Neural progenitor cell (in vitro differentiated cells): Measurements from ENCODE around the gene WNT5B. TPM values are rescaled to one million over a fixed set of nuclear protein-coding genes. Genes with fewer than 3 reads are reported as not detected.

Source experiments
- DNase-seq: peaks from one replicate; pipeline ENCODE4 v3.0.0-alpha.2; 2016; ENCODE audit warnings: low spot score
- H2AFZ ChIP-seq: fragments of 200-600 bp; sonication (generic); replicated peaks from 2 replicates; pipeline ENCODE4 v1.6.1; 2016; ENCODE audit warnings: antibody characterized with exemption
- H3F3A ChIP-seq: fragments of 200-600 bp; sonication (generic); 2 replicates; pipeline ENCODE4 v1.6.1; 2016; ENCODE audit warnings: antibody characterized with exemption, low read depth
- H3K27ac ChIP-seq: fragments of 200-600 bp; sonication (generic); 2 replicates; pipeline ENCODE4 v1.5.1; 2016; ENCODE audit warnings: mild to moderate bottlenecking
- H3K27me3 ChIP-seq: fragments of 200-600 bp; sonication (generic); 2 replicates; pipeline ENCODE4 v1.6.1; 2016; ENCODE audit warnings: mild to moderate bottlenecking, moderate library complexity
- H3K36me3 ChIP-seq: fragments of 200-600 bp; sonication (generic); 2 replicates; pipeline ENCODE4 v1.5.1; 2016
- H3K4me1 ChIP-seq: fragments of 200-600 bp; sonication (generic); 2 replicates; pipeline ENCODE4 v1.6.1; 2016; ENCODE audit warnings: mixed run types
- H3K4me2 ChIP-seq: fragments of 200-600 bp; sonication (generic); 2 replicates; pipeline ENCODE4 v1.6.1; 2016
- H3K4me3 ChIP-seq: fragments of 200-600 bp; sonication (generic); 2 replicates; pipeline ENCODE4 v1.5.1; 2016
- H3K79me2 ChIP-seq: fragments of 200-600 bp; sonication (generic); 2 replicates; pipeline ENCODE4 v1.6.1; 2016; ENCODE audit warnings: low read depth
- H3K9ac ChIP-seq: fragments of 200-600 bp; sonication (generic); 2 replicates; pipeline ENCODE4 v1.6.1; 2016
- H3K9me3 ChIP-seq: fragments of 200-600 bp; sonication (generic); 2 replicates; pipeline ENCODE4 v1.5.1; 2016; ENCODE audit warnings: low read depth
- H4K20me1 ChIP-seq: fragments of 200-600 bp; sonication (generic); 2 replicates; pipeline ENCODE4 v1.6.1; 2016; ENCODE audit warnings: low read depth
- H3K27ac Mint-ChIP-seq: 3 replicates; pipeline ENCODE4 v1.8.0; 2021; ENCODE audit warnings: mixed read lengths
- H3K27me3 Mint-ChIP-seq: 2 replicates; pipeline ENCODE4 v1.8.0; 2022; ENCODE audit warnings: low read depth, mild to moderate bottlenecking, inconsistent platforms, moderate library complexity, mixed read lengths; ENCODE audit not compliant: insufficient read depth
- H3K36me3 Mint-ChIP-seq: 3 replicates; pipeline ENCODE4 v1.8.0; 2021; ENCODE audit warnings: mixed read lengths
- H3K4me1 Mint-ChIP-seq: 3 replicates; pipeline ENCODE4 v1.8.0; 2021; ENCODE audit warnings: mixed read lengths
- H3K4me3 Mint-ChIP-seq: 3 replicates; pipeline ENCODE4 v1.8.0; 2021; ENCODE audit warnings: mild to moderate bottlenecking, moderate library complexity, mixed read lengths
- H3K9me3 Mint-ChIP-seq: 3 replicates; pipeline ENCODE4 v1.8.0; 2020; ENCODE audit warnings: mixed read lengths
- EZH2 ChIP-seq: fragments of 200-600 bp; sonication (generic); IDR thresholded peaks from 2 replicates; pipeline ENCODE4 v1.6.1; 2017; ENCODE audit warnings: antibody characterized with exemption, mild to moderate bottlenecking, moderate library complexity
- EZH2phosphoT487 ChIP-seq: fragments of 200-600 bp; sonication (generic); IDR thresholded peaks from 2 replicates; pipeline ENCODE4 v1.6.1; 2017; ENCODE audit warnings: antibody characterized with exemption
- total RNA-seq: library from RNA; depleted of rRNA; stranded (reverse); fragments of >200 nt; gene quantifications from 2 replicates; pipeline ENCODE4 v1.2.3, GENCODE V29; 2015; ENCODE audit warnings: low replicate concordance
- TF ChIP-seq, protein P1 (sequence below): fragments of 200-600 bp; sonication (generic); IDR thresholded peaks from 2 replicates; pipeline ENCODE4 v1.5.1; 2017; ENCODE audit warnings: antibody characterized with exemption, mild to moderate bottlenecking

WNT5B gene
- total RNA-seq, 1 donor from 2014 or later, result 43.7 TPM

DNA sequence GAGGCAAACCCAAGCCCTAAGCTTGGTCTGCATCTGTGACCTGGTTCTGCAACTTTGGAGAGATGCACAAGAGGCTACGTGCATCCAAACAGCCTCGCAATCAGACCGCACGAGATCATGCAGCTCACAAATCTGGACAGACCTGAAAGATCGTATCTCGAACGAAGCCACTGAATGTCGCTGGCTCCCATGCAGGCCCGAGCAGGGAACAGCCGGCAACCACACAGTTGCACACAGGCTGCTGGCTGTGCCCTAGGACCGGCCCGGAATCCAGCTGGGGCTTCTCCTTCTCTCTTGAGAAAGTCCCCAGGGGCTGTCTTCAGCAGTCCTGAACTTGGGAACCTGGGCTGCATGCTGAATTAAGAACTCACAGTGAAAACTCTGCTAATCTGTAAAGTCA lies 27.9 kb downstream of the WNT5B start:
- H3K36me3 Mint-ChIP-seq, result no peaks in the 10 kb centered on the region
- no peak overlapping the region for H3K4me3 Mint-ChIP-seq
- no peak overlapping the region for H3K9ac ChIP-seq
- H3F3A ChIP-seq, result peaks cover 10% of the 10 kb centered on the region
- H3K4me1 Mint-ChIP-seq, result peaks cover 4% of the 10 kb centered on the region
- no peak overlapping the region for H3K27ac ChIP-seq
- no peak overlapping the region for H3K4me3 ChIP-seq
- no peaks in the 10 kb centered on the region for H3K36me3 ChIP-seq
- H3K9me3 Mint-ChIP-seq, result no peaks in the 10 kb centered on the region
- no peak overlapping the region for H3K27ac Mint-ChIP-seq
- peaks cover 32% of the 10 kb centered on the region for H3K27me3 ChIP-seq
- peaks cover 5% of the 10 kb centered on the region for H4K20me1 ChIP-seq
- H3K79me2 ChIP-seq, result no peaks in the 10 kb centered on the region
- no peaks in the 10 kb centered on the region for H3K9me3 ChIP-seq
- no peak overlapping the region for H3K4me2 ChIP-seq
- no peak for DNase-seq
- TF ChIP-seq EZH2phosphoT487 (no peak), EZH2 (no peak)
- TF ChIP-seq, protein P1, sequence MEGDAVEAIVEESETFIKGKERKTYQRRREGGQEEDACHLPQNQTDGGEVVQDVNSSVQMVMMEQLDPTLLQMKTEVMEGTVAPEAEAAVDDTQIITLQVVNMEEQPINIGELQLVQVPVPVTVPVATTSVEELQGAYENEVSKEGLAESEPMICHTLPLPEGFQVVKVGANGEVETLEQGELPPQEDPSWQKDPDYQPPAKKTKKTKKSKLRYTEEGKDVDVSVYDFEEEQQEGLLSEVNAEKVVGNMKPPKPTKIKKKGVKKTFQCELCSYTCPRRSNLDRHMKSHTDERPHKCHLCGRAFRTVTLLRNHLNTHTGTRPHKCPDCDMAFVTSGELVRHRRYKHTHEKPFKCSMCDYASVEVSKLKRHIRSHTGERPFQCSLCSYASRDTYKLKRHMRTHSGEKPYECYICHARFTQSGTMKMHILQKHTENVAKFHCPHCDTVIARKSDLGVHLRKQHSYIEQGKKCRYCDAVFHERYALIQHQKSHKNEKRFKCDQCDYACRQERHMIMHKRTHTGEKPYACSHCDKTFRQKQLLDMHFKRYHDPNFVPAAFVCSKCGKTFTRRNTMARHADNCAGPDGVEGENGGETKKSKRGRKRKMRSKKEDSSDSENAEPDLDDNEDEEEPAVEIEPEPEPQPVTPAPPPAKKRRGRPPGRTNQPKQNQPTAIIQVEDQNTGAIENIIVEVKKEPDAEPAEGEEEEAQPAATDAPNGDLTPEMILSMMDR, result no peak
- H3K27me3 Mint-ChIP-seq, result peaks cover 3% of the 10 kb centered on the region
- H2AFZ ChIP-seq, result no peak overlapping the region
- no peaks in the 10 kb centered on the region for H3K4me1 ChIP-seq

DNA sequence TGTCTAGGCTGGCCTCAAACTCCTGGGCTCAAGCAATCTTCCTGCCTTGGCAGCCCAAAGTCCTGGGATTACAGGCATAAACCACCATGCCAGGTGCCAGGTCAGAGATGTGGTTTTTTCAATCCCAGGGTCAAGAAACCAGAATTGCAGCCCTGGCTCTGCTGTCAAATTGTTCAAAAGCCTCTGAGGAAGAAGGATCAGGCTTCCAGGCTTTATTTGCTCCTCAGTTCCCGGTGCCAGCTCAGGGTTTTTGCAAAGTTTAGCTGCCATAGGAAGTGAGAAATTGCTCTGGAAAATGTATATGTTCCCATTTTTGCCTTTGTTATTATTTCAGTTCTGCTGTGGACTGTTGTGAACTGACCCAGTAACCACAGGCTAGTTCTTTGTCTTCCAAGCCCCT lies 28.7 kb downstream of the WNT5B start:
- Histone ChIP-seq H3K36me3 (no peaks in the 10 kb centered on the region), H3K79me2 (no peaks in the 10 kb centered on the region), H3K27ac (no peak overlapping the region), H3F3A (peaks cover 7% of the 10 kb centered on the region), H3K27me3 (peaks cover 34% of the 10 kb centered on the region), H3K4me2 (no peak overlapping the region), H3K9me3 (no peaks in the 10 kb centered on the region), H4K20me1 (no peaks in the 10 kb centered on the region), H3K4me3 (no peak overlapping the region), H3K4me1 (no peaks in the 10 kb centered on the region), H3K9ac (no peak overlapping the region), H2AFZ (no peak overlapping the region)
- Mint-ChIP-seq H3K36me3 (no peaks in the 10 kb centered on the region), H3K9me3 (no peaks in the 10 kb centered on the region), H3K27me3 (peaks cover 4% of the 10 kb centered on the region), H3K27ac (no peak overlapping the region), H3K4me1 (peaks cover 4% of the 10 kb centered on the region), H3K4me3 (no peak overlapping the region)
- no peak for DNase-seq
- TF ChIP-seq EZH2phosphoT487, result no peak
- no peak for TF ChIP-seq EZH2
- TF ChIP-seq, protein P1, result no peak

DNA sequence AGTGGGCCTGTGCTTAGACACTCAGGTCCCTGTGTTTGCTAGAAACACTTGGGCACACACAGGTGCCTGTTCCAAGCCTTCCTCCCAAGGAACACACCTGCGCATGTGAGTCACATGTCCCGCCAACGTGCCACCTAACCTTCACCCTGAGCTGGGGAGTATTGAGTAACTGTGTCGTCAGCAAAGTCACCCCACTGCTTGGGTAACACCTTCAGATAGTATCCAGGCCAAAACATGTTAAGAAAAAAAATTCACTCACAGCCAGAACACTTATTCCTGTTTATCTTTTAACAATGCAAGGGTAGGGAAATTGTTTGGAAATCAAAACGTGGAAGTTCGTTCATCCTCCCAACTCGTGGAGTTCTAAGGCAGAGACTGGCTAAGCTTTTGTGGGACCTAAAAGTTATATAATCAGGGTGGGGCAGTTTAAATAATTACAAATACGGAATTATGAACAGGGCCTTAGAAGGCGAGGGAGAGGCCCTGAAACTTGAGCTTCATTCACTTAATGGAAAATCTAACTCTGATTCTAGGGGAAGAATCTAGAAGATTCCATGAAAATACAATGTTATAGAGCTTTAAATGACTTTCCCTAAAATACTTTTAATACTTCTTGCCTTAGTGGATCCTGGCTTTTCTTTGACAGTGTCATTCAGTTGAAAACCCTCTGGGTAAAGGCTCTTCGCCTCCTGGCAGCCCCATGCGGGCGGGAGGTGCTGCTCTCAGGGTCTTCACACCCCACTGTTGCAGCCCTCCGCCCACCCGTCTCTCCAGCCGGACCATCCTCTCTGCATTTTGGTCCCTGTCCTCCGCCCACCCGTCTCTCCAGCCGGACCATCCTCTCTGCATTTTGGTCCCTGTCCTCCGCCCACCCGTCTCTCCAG lies 31.5 kb downstream of the WNT5B start:
- peaks cover 53% of the 10 kb centered on the region for H3K27me3 ChIP-seq
- H3K9me3 ChIP-seq, result no peaks in the 10 kb centered on the region
- peak overlapping the region; percentile 70 for H3K4me2 ChIP-seq
- no peaks in the 10 kb centered on the region for H3K4me1 ChIP-seq
- H4K20me1 ChIP-seq, result no peaks in the 10 kb centered on the region
- Mint-ChIP-seq H3K4me3 (peak overlapping the region; percentile 76), H3K36me3 (peaks cover 6% of the 10 kb centered on the region), H3K4me1 (peaks cover 9% of the 10 kb centered on the region), H3K9me3 (peaks cover 8% of the 10 kb centered on the region), H3K27ac (no peak overlapping the region), H3K27me3 (peaks cover 13% of the 10 kb centered on the region)
- H3K27ac ChIP-seq, result no peak overlapping the region
- no peak overlapping the region for H3K9ac ChIP-seq
- TF ChIP-seq EZH2phosphoT487 (no peak), EZH2 (peak; percentile 49)
- no peak for DNase-seq
- peak overlapping the region; percentile 34 for H3K4me3 ChIP-seq
- H3K79me2 ChIP-seq, result no peaks in the 10 kb centered on the region
- no peak overlapping the region for H2AFZ ChIP-seq
- H3K36me3 ChIP-seq, result no peaks in the 10 kb centered on the region
- H3F3A ChIP-seq, result peaks cover 19% of the 10 kb centered on the region
